HepG2 (cell line): Measurements from ENCODE around the gene SH3BGRL2.

ENCODE experiments used
- BRCA1 ChIP-seq: sonication (generic); formaldehyde crosslinking; IDR thresholded peaks from 2 replicates; pipeline ENCODE4 v1.4.0; 2020; ENCODE audit warnings: missing genetic modification reagents
- MAFK ChIP-seq, 2 experiments: IDR thresholded peaks in 1 of 2; conservative IDR thresholded peaks in 1 of 2; 2 replicates each; pipeline ENCODE4 v1.6.1; 2011; ENCODE audit warnings: improper control_type of control experiment in 2 of 2, low read length in 2 of 2
- PLRG1 ChIP-seq: fragments of 450-650 bp; conservative IDR thresholded peaks from 2 replicates; pipeline ENCODE4 v1.6.1; 2016
- TCF12 ChIP-seq, 2 experiments: fragments of 450-650 bp in 1 of 2; sonication (generic) in 1 of 2; formaldehyde crosslinking in 1 of 2; IDR thresholded peaks; 2 replicates each; pipeline versions ENCODE4 v1.6.1 to v1.8.0; 2017 to 2022; ENCODE audit warnings: antibody characterized with exemption in 1 of 2, mild to moderate bottlenecking in 1 of 2, missing genetic modification reagents in 1 of 2, moderate library complexity in 1 of 2
- ZNF180 ChIP-seq: sonication (generic); formaldehyde crosslinking; IDR thresholded peaks from 2 replicates; pipeline ENCODE4 v1.4.0; 2020; ENCODE audit warnings: low read depth, missing genetic modification reagents, borderline replicate concordance
- ZNF292 ChIP-seq: sonication (generic); formaldehyde crosslinking; IDR thresholded peaks from 2 replicates; pipeline ENCODE4 v1.8.1; 2022; ENCODE audit warnings: mild to moderate bottlenecking, low read depth, missing genetic modification reagents, borderline replicate concordance
- ZSCAN30 ChIP-seq: sonication (generic); formaldehyde crosslinking; IDR thresholded peaks from 2 replicates; pipeline ENCODE4 v1.5.0; 2020; ENCODE audit warnings: mild to moderate bottlenecking, missing genetic modification reagents
- TF ChIP-seq, protein P1 (sequence below): sonication (generic); formaldehyde crosslinking; conservative IDR thresholded peaks from 2 replicates; pipeline ENCODE4 v1.4.0; 2020; ENCODE audit warnings: missing genetic modification reagents
- TF ChIP-seq, protein P2 (sequence below): sonication (generic); formaldehyde crosslinking; IDR thresholded peaks from 2 replicates; pipeline ENCODE4 v1.5.0; 2020; ENCODE audit warnings: mild to moderate bottlenecking, missing genetic modification reagents, moderate library complexity

DNA sequence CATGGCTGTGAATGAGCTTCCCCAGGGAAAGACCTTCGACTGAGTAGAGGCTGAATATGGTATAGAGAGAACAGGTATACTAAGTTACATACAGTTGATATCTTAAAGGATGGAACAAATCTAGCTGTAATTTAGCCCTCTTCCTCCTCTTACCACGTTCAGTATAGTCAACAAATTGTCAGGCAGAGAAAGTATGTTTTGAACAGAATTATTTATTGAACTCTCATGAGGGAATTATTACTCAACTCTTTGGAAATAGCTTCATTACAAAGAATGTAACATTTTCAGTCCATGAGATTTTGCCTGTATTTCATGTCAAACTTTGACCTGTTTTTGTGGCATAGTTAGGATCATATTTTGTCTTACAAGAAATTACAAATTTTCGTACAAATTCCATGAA is 63.0 kb downstream of the SH3BGRL2 start:
- TF ChIP-seq, protein P1, sequence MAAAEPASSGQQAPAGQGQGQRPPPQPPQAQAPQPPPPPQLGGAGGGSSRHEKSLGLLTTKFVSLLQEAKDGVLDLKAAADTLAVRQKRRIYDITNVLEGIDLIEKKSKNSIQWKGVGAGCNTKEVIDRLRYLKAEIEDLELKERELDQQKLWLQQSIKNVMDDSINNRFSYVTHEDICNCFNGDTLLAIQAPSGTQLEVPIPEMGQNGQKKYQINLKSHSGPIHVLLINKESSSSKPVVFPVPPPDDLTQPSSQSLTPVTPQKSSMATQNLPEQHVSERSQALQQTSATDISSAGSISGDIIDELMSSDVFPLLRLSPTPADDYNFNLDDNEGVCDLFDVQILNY: no peak
- TF ChIP-seq ZNF180 (CRISPR knock-in tag) (no peak), BRCA1 (CRISPR knock-in tag) (no peak), TCF12 (IDR thresholded peaks at IDR 0.05) (no peak), TCF12 (CRISPR knock-in tag; IDR thresholded peaks at IDR 0.05) (no peak), MAFK (conservative IDR thresholded peaks at IDR 0.05 in 1 of 2, IDR thresholded peaks at IDR 0.05 in 1 of 2; ENCODE audit: low read length in 2 of 2) (no peak), ZSCAN30 (no peak), PLRG1 (no peak), ZNF292 (no peak)
- TF ChIP-seq, protein P2, sequence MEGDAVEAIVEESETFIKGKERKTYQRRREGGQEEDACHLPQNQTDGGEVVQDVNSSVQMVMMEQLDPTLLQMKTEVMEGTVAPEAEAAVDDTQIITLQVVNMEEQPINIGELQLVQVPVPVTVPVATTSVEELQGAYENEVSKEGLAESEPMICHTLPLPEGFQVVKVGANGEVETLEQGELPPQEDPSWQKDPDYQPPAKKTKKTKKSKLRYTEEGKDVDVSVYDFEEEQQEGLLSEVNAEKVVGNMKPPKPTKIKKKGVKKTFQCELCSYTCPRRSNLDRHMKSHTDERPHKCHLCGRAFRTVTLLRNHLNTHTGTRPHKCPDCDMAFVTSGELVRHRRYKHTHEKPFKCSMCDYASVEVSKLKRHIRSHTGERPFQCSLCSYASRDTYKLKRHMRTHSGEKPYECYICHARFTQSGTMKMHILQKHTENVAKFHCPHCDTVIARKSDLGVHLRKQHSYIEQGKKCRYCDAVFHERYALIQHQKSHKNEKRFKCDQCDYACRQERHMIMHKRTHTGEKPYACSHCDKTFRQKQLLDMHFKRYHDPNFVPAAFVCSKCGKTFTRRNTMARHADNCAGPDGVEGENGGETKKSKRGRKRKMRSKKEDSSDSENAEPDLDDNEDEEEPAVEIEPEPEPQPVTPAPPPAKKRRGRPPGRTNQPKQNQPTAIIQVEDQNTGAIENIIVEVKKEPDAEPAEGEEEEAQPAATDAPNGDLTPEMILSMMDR (CRISPR knock-in tag): no peak
